ENCODE data around the gene VAV3. TPM values are rescaled to one million over a fixed set of nuclear protein-coding genes. Genes with fewer than 3 reads are reported as not detected.

VAV3 gene
- total and polyA plus RNA-seq, 2 experiments from 2014 or later = under 0.01 to 0.24 TPM

DNA sequence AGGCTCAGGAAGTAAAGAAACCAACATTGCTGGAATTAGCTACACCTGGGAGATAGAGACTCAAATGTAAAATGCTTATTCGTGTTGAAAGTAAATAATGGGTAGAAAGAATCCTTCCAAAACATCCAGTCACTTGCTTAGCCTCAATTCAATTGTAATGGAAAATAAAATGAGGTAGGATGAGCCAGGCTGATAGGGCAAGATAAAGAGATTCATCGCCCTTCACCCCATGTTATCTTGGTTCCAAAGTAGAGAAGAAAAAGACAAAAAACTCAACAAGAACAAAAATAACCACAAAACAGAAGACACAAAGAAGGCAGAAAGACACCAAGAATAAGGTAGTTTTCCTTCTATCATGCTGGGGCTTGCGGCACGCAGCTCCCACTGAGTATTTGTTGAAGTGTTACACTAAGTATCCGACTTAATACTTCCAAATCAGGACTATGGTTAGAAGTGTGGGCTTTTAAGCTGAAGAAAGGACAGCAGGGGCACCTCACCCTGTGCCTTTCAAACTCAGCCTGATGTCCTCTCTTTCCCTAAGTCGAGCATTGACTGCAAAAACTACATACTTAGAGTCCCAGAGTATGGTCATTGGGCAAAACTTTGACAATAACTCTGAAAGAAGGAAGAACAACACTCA lies 202.1 kb downstream of the VAV3 start:
- no peak overlapping the region for H3K4me3 ChIP-seq
- WGBS, 2 experiments (ENCODE audit: low coverage in 1 of 2, low lambda C conversion rate in 2 of 2, missing lambda C conversion rate in 2 of 2) = 77 to 80% methylated on average over 6 of the region's 6 CpGs
- H3K9ac ChIP-seq = no peak overlapping the region
- no peak for DNase-seq
- H3K4me2 ChIP-seq (ENCODE audit: unreplicated experiment) = no peak overlapping the region
- in situ Hi-C loops (cut with MboI) = loop anchor here (25.0 kb wide), 1 partner anchor 1776 kb away; no protein-coding TSS in a partner anchor
- no peak for TF ChIP-seq EZH2phosphoT487 (IDR thresholded peaks at IDR 0.05; ENCODE audit: insufficient read depth, low read depth)
- no peaks in the 10 kb centered on the region for H3K9me3 ChIP-seq (ENCODE audit: low read depth)
- no peaks in the 10 kb centered on the region for H3K9me2 ChIP-seq (ENCODE audit: insufficient read depth)
- H3F3A ChIP-seq (ENCODE audit: insufficient read depth) = no peaks in the 10 kb centered on the region
- no peaks in the 10 kb centered on the region for H3K79me2 ChIP-seq (ENCODE audit: insufficient read depth)
- H4K20me1 ChIP-seq (ENCODE audit: insufficient read depth) = no peaks in the 10 kb centered on the region
- H3K36me3 ChIP-seq (ENCODE audit: low read depth) = no peaks in the 10 kb centered on the region
- H3K27ac ChIP-seq = no peak overlapping the region
- H3K27me3 ChIP-seq (replicated peaks; ENCODE audit: insufficient read depth) = no peaks in the 10 kb centered on the region; the same call in 1 of the 2 replicates
- no peak overlapping the region for H2AFZ ChIP-seq
- no peaks in the 10 kb centered on the region for H3K4me1 ChIP-seq (ENCODE audit: insufficient read depth)

DNA sequence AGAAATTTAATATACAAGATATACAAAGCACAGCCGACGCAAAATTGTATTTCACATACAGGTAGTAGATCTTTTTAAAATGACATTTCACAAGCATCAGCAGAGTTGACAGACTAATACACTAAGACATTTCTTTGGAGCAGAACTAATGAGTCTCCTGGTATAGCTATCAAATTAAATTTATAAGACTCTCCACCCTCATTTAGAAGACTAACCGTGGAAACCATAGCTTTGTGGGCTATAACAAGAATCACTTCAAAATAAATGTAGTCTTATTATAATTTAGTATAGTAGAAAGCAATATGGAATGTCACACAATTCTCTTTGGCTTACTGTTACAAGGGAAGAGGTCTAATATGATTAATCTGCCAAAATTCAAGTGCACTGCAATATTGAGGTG lies 204.9 kb downstream of the VAV3 start:
- H2AFZ ChIP-seq = no peak overlapping the region
- H3K4me3 ChIP-seq = no peak overlapping the region
- no peaks in the 10 kb centered on the region for H3K27me3 ChIP-seq (replicated peaks; ENCODE audit: insufficient read depth)
- H3K9me2 ChIP-seq (ENCODE audit: insufficient read depth) = no peaks in the 10 kb centered on the region
- no peak overlapping the region for H3K4me2 ChIP-seq (ENCODE audit: unreplicated experiment)
- no peaks in the 10 kb centered on the region for H3F3A ChIP-seq (ENCODE audit: insufficient read depth)
- H3K27ac ChIP-seq = no peak overlapping the region
- no peaks in the 10 kb centered on the region for H3K79me2 ChIP-seq (ENCODE audit: insufficient read depth)
- H3K4me1 ChIP-seq (ENCODE audit: insufficient read depth) = no peaks in the 10 kb centered on the region
- H3K36me3 ChIP-seq (ENCODE audit: low read depth) = no peaks in the 10 kb centered on the region
- 92 to 94% methylated on average over 3 of the region's 3 CpGs for WGBS, 2 experiments (ENCODE audit: low coverage in 1 of 2, low lambda C conversion rate in 2 of 2, missing lambda C conversion rate in 2 of 2)
- H3K9ac ChIP-seq = no peak overlapping the region
- DNase-seq = no peak
- no peaks in the 10 kb centered on the region for H4K20me1 ChIP-seq (ENCODE audit: insufficient read depth)
- in situ Hi-C loops (cut with MboI) = loop anchor here (25.0 kb wide), 1 partner anchor 1773 kb away; no protein-coding TSS in a partner anchor
- H3K9me3 ChIP-seq (ENCODE audit: low read depth) = no peaks in the 10 kb centered on the region
- TF ChIP-seq EZH2 (IDR thresholded peaks at IDR 0.05; ENCODE audit: insufficient read depth, poor library complexity, severe bottlenecking) (no peak), EZH2phosphoT487 (IDR thresholded peaks at IDR 0.05; ENCODE audit: insufficient read depth, low read depth) (no peak)

DNA sequence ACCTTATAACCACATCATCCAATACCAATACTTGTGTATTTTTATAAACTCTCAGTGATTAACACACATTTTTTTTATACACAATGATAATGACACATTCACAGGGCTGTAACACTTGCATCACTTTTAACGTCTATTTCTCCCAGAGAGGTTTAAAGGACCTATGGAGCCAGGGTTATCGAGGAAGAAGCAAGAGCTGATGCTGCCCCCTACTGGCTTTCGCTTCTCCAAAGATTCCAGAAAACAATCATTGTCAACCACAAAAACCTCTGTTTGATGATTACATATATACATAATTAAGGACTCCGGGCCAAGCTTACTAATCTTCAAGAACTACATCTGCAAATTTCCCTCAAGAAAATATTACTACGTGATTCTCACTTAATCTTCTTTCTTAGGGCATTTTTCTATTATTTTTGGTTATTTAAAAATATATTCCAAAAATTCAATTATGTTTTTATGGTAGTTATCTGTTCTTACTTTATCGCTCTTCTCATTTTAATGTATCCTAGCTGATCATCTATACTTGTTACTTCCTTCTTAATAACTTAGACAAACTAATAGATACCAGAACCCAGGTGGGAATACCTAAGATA lies 214.5 kb downstream of the VAV3 start:
- no peak overlapping the region for H3K4me2 ChIP-seq (ENCODE audit: unreplicated experiment)
- no peaks in the 10 kb centered on the region for H3K4me1 ChIP-seq (ENCODE audit: insufficient read depth)
- H3K36me3 ChIP-seq (ENCODE audit: low read depth) = no peaks in the 10 kb centered on the region
- H2AFZ ChIP-seq = no peak overlapping the region
- H4K20me1 ChIP-seq (ENCODE audit: insufficient read depth) = no peaks in the 10 kb centered on the region
- H3K27me3 ChIP-seq (replicated peaks; ENCODE audit: insufficient read depth) = no peaks in the 10 kb centered on the region
- no peak overlapping the region for H3K9ac ChIP-seq
- 18% methylated on average over 6 of the region's 6 CpGs for WGBS, 2 experiments (ENCODE audit: low coverage in 1 of 2, low lambda C conversion rate in 2 of 2, missing lambda C conversion rate in 2 of 2)
- no peaks in the 10 kb centered on the region for H3K9me3 ChIP-seq (ENCODE audit: low read depth)
- H3K4me3 ChIP-seq = no peak overlapping the region
- no peak for TF ChIP-seq EZH2 (IDR thresholded peaks at IDR 0.05; ENCODE audit: insufficient read depth, poor library complexity, severe bottlenecking)
- TF ChIP-seq EZH2phosphoT487 (IDR thresholded peaks at IDR 0.05; ENCODE audit: insufficient read depth, low read depth) = no peak
- no peaks in the 10 kb centered on the region for H3F3A ChIP-seq (ENCODE audit: insufficient read depth)
- in situ Hi-C loops (cut with MboI) = loop anchor here (25.0 kb wide), 1 partner anchor 1763 kb away; no protein-coding TSS in a partner anchor
- H3K27ac ChIP-seq = no peak overlapping the region
- H3K9me2 ChIP-seq (ENCODE audit: insufficient read depth) = no peaks in the 10 kb centered on the region
- no peaks in the 10 kb centered on the region for H3K79me2 ChIP-seq (ENCODE audit: insufficient read depth)
- peak; percentile 89 for DNase-seq

DNA sequence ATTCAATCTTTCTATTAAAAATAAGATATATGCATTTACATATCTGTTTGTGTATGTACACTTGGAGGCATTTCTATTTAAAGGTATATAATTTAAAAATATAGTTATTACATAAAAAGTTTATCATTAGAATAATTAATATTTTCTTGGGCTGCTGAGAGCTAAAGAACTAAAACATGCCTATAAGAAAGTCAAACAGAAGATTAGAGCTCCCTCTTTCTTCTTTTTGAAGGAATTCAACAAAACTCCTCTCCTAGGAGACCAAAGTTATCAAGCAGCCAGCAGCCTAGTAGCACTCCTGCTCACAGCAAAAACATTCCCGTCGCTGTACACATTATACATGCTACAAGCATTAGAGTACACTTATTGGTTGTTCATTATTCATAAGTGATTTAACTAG lies 216.4 kb downstream of the VAV3 start:
- peak; percentile 71 for DNase-seq
- in situ Hi-C loops (cut with MboI) = loop anchor here (10.0 to 25.0 kb wide), 2 partner anchors 211 to 464 kb away; no protein-coding TSS in a partner anchor

More for the DNA sequence above, 216.4 kb downstream of the VAV3 start:
- WGBS, 2 experiments (ENCODE audit: low coverage in 1 of 2, low lambda C conversion rate in 2 of 2, missing lambda C conversion rate in 2 of 2) = 3 to 4% methylated on average over 2 of the region's 2 CpGs
- H2AFZ ChIP-seq = no peak overlapping the region
- H3K27me3 ChIP-seq (replicated peaks; ENCODE audit: insufficient read depth) = no peaks in the 10 kb centered on the region
- H3K4me3 ChIP-seq = no peak overlapping the region
- no peak overlapping the region for H3K4me2 ChIP-seq (ENCODE audit: unreplicated experiment)
- no peak overlapping the region for H3K27ac ChIP-seq
- no peak overlapping the region for H3K9ac ChIP-seq
- no peaks in the 10 kb centered on the region for H3K4me1 ChIP-seq (ENCODE audit: insufficient read depth)
- H3K79me2 ChIP-seq (ENCODE audit: insufficient read depth) = no peaks in the 10 kb centered on the region
- TF ChIP-seq EZH2phosphoT487 (IDR thresholded peaks at IDR 0.05; ENCODE audit: insufficient read depth, low read depth) (no peak), EZH2 (IDR thresholded peaks at IDR 0.05; ENCODE audit: insufficient read depth, poor library complexity, severe bottlenecking) (no peak)
- no peaks in the 10 kb centered on the region for H3F3A ChIP-seq (ENCODE audit: insufficient read depth)
- H3K9me2 ChIP-seq (ENCODE audit: insufficient read depth) = no peaks in the 10 kb centered on the region
- no peaks in the 10 kb centered on the region for H4K20me1 ChIP-seq (ENCODE audit: insufficient read depth)
- no peaks in the 10 kb centered on the region for H3K9me3 ChIP-seq (ENCODE audit: low read depth)
- H3K36me3 ChIP-seq (ENCODE audit: low read depth) = no peaks in the 10 kb centered on the region
